ENCODE measurements around the gene BTAF1.

- no peak for TF ChIP-seq EZH2 (IDR thresholded peaks at IDR 0.05; ENCODE audit: insufficient read depth, low read length)
- TF ChIP-seq, protein P1, sequence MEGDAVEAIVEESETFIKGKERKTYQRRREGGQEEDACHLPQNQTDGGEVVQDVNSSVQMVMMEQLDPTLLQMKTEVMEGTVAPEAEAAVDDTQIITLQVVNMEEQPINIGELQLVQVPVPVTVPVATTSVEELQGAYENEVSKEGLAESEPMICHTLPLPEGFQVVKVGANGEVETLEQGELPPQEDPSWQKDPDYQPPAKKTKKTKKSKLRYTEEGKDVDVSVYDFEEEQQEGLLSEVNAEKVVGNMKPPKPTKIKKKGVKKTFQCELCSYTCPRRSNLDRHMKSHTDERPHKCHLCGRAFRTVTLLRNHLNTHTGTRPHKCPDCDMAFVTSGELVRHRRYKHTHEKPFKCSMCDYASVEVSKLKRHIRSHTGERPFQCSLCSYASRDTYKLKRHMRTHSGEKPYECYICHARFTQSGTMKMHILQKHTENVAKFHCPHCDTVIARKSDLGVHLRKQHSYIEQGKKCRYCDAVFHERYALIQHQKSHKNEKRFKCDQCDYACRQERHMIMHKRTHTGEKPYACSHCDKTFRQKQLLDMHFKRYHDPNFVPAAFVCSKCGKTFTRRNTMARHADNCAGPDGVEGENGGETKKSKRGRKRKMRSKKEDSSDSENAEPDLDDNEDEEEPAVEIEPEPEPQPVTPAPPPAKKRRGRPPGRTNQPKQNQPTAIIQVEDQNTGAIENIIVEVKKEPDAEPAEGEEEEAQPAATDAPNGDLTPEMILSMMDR (IDR thresholded peaks at IDR 0.05; ENCODE audit: insufficient read depth, low read depth, low read length), result peak; percentile 10
Observed at GRCh38 chr10:92074126-92074887, 150.7 kb downstream of the BTAF1 start.

Measured in astrocyte (in vitro differentiated cells and primary cell).